Immature natural killer cell (primary cell): ENCODE data around the gene MRPL10. TPM values are rescaled to one million over a fixed set of nuclear protein-coding genes. Genes with fewer than 3 reads are reported as not detected.

Source experiments
- DNase-seq, 3 donors: peaks; one replicate each; pipeline ENCODE4 v3.0.0; 2022; ENCODE audit warnings: mixed read lengths in 1 of 3
- H3K27ac Mint-ChIP-seq, 6 donors: one replicate each; pipeline ENCODE4 v1.8.0; 2020; ENCODE audit warnings: mixed read lengths in 6 of 6, mild to moderate bottlenecking in 5 of 6, inconsistent platforms in 4 of 6, moderate library complexity in 3 of 6
- H3K27me3 Mint-ChIP-seq, 3 donors: one replicate each; pipeline ENCODE4 v1.8.0; 2020 to 2021; ENCODE audit warnings: low read depth in 3 of 3, mild to moderate bottlenecking in 3 of 3, mixed read lengths in 3 of 3, moderate library complexity in 3 of 3, inconsistent platforms in 1 of 3
- H3K36me3 Mint-ChIP-seq, 3 donors: one replicate each; pipeline ENCODE4 v1.8.0; 2020; ENCODE audit warnings: mixed read lengths in 3 of 3, inconsistent platforms in 2 of 3, mild to moderate bottlenecking in 2 of 3
- H3K4me1 Mint-ChIP-seq, 2 donors: one replicate each; pipeline ENCODE4 v1.8.0; 2020; ENCODE audit warnings: inconsistent platforms in 2 of 2, mild to moderate bottlenecking in 2 of 2, mixed read lengths in 2 of 2, moderate library complexity in 1 of 2
- H3K4me3 Mint-ChIP-seq, 5 donors: one replicate each; pipeline ENCODE4 v1.8.0; 2020; ENCODE audit warnings: mild to moderate bottlenecking in 5 of 5, mixed read lengths in 5 of 5, inconsistent platforms in 3 of 5, moderate library complexity in 3 of 5
- H3K9me3 Mint-ChIP-seq, 6 donors: one replicate each; pipeline ENCODE4 v1.8.0; 2020; ENCODE audit warnings: mild to moderate bottlenecking in 6 of 6, mixed read lengths in 6 of 6, inconsistent platforms in 4 of 6, moderate library complexity in 3 of 6
- polyA plus RNA-seq, 3 donors: library from polyadenylated mRNA; unstranded; fragments of 300-500 nt; fragmentation: Illumina TruSeq; gene quantifications; one replicate each; pipeline ENCODE4 v1.2.3, GENCODE V29; 2021

MRPL10 gene
- polyA plus RNA-seq, 3 donors from 2014 or later, result 50.5 to 189 (median 114) TPM

DNA sequence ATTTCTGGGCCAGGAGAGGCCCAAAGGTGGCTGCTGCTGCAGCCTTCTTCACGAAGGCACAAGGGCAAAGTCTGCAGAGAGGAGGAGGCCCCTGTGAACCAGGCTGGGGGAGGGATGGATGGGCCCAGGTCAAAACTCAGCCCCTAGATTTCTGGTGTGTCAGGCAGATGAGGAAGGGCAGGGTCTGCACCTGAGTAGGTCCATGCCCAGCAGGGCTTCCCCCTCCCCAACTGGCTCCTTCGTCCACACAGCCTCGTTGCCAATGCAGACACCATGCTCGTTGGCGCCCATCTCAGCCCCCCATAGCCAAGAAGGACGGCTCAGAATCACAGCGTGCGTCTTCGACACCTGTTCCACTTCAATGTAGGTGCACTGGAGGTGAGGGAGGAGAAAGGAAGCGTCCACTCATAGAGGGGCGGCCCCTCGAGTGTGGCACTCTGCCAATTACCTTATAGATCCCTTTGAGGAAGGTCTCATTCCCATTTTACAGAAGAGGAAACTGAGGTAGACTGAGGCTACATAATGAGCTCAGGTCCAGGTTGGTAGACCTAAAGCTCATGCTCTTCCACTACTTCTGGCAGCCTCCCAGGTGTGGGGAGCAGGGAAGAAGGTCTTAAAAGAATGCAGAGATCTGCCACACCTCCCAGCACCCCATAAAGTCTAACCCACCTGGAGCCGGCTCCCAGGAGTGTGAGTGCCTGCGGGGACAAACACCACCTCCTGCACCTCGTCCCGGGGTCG is 8.8 kb upstream of the MRPL10 start:
- peaks cover 0 to 6% (median 5%) of the 10 kb centered on the region in 3 donors for H3K27me3 Mint-ChIP-seq
- H3K4me3 Mint-ChIP-seq, result peak overlapping the region; percentile 93 to 97 (median 95)
- no peak for DNase-seq
- H3K9me3 Mint-ChIP-seq, result no peaks in the 10 kb centered on the region
- peaks cover 0 to 6% (median 0%) of the 10 kb centered on the region in 3 donors for H3K36me3 Mint-ChIP-seq
- peaks cover 17 to 30% of the 10 kb centered on the region in 2 donors for H3K4me1 Mint-ChIP-seq
- peak overlapping the region in 5 of 6 donors; percentile 16 to 94 (median 83) for H3K27ac Mint-ChIP-seq

DNA sequence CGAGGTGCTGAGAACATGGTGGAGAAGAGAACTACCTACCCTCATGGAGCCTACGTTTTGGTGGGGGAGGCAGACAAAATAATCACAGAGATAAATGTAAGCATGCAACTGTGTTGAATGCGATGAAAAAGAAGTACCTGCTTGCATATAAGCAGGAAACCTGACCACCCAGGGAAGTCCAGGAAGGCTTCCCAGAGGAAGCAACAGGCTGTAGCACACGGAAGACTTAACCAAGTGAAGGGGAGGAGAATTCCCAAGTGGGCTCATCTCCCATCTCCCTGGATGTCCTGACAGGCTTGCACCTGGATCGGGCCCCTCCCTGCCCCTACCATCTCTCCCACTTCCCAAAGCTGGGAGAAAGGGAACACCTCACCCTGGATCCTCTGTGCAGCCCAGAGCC is 7.7 kb upstream of the MRPL10 start:
- Mint-ChIP-seq H3K4me3 (peak overlapping the region in 1 of 5 donors; percentile 29), H3K9me3 (no peaks in the 10 kb centered on the region), H3K27ac (no peak overlapping the region), H3K36me3 (peaks cover 0 to 6% (median 0%) of the 10 kb centered on the region in 3 donors), H3K27me3 (peaks cover 0 to 4% (median 3%) of the 10 kb centered on the region in 3 donors), H3K4me1 (peaks cover 22 to 30% of the 10 kb centered on the region in 2 donors)
- DNase-seq, result no peak

DNA sequence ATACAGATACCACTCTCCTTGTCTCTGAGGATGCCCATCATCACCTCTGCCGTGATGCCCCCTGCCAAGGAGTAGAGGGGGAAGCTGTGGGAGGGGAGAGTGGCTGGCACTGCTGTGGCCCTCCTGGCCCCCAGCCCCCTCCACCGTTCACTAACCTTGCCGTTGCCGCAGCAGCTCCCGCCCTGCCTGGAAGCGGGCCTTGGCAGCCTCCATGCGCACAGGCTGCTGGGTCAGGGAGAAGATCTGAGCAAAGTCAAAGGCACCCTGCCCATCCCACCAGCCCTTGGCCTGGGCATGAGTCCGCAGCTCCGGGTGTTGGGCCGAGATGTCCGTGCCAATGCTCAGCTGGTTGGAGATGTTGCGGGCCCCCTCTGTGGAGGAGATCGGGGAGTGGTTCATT is 7.3 kb upstream of the MRPL10 start:
- H3K4me3 Mint-ChIP-seq, result peak overlapping the region in 1 of 5 donors; percentile 29
- peaks cover 0 to 3% (median 3%) of the 10 kb centered on the region in 3 donors for H3K27me3 Mint-ChIP-seq
- peaks cover 26 to 30% of the 10 kb centered on the region in 2 donors for H3K4me1 Mint-ChIP-seq
- DNase-seq, result no peak
- H3K27ac Mint-ChIP-seq, result no peak overlapping the region
- H3K36me3 Mint-ChIP-seq, result peaks cover 0 to 6% (median 0%) of the 10 kb centered on the region in 3 donors
- H3K9me3 Mint-ChIP-seq, result no peaks in the 10 kb centered on the region

DNA sequence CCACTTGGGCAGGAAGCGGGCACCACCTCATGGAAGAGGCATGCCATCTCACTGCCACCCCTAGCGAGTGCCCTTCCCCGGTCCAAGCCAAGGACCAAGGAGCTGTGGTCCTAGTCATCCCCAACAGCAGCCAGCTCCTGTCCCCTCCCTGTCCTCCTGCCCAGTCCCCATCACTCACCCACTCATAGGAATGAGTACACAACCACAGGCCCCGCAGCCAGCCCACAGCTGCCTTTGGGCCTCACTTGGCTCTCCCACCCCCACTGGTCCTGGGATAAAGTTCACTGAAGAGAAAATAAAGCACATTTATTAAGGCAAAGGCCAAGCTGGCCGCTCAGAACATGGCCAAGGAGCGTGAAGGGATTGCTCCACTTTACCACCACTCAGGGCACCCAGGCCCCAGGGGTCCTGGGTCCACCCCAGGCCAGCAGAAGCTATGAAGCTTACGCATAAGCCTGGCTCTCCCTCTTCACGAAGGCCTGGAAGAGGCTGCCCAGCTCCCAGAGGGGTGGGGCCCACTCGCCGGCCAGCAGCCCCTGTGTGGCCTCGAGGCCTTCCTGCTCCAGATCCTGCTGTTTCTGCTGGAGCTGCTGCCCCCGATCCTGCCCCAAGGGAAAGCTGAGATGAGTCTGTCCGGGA is 6.2 kb upstream of the MRPL10 start:
- Mint-ChIP-seq H3K9me3 (no peaks in the 10 kb centered on the region), H3K4me1 (peaks cover 24 to 26% of the 10 kb centered on the region in 2 donors), H3K27me3 (peaks cover 0 to 3% (median 0%) of the 10 kb centered on the region in 3 donors), H3K36me3 (peaks cover 0 to 6% (median 0%) of the 10 kb centered on the region in 3 donors), H3K27ac (peak overlapping the region in 1 of 6 donors; percentile 40), H3K4me3 (no peak overlapping the region)
- DNase-seq, result no peak

DNA sequence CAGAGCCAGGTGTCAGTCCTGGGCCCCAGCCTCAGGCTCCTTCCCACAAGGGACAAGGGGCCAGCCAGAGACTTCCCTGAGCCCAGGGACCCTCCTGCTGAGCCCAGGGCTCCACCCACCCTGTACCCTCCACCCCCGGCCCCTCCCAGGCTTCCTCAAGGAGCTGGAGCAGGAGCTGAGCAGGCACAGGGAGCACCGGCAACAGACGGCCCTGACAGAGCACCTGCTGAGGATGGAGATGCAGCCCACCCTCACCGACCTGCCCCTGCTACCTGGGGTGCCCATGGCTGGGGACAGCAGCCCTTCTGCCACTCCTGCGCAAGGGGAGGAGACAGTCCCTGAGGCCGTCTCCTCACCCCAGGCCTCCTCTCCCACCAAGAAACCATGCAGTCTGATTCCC is 5.3 kb upstream of the MRPL10 start:
- no peak overlapping the region for H3K4me3 Mint-ChIP-seq
- no peak for DNase-seq
- peaks cover 0 to 6% (median 0%) of the 10 kb centered on the region in 3 donors for H3K36me3 Mint-ChIP-seq
- peaks cover 26 to 32% of the 10 kb centered on the region in 2 donors for H3K4me1 Mint-ChIP-seq
- H3K27ac Mint-ChIP-seq, result no peak overlapping the region
- no peaks in the 10 kb centered on the region for H3K9me3 Mint-ChIP-seq
- peaks cover 1 to 8% (median 1%) of the 10 kb centered on the region in 3 donors for H3K27me3 Mint-ChIP-seq

DNA sequence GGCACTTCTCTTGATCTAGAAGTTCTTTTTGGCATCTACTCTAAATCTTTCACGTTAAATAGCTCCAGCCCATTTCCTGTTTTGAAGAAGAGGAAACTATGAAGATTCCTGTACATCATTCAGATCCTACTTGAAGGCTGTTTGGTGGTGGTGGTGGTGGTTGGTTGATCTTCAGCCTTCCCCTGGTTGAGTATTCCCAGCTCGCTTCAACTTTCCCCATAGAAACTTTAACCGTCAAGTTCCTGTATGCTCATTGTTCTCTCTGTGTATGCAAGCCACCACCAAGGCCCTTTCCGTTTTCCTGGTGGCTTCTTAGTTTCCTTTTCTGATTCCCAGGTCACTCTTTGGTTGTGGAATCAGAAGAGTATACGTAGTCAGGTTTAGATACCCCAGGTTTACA is 3.4 kb upstream of the MRPL10 start:
- DNase-seq, result no peak
- Mint-ChIP-seq H3K9me3 (no peaks in the 10 kb centered on the region), H3K4me1 (peaks cover 29 to 35% of the 10 kb centered on the region in 2 donors), H3K27me3 (peaks cover 17 to 26% (median 19%) of the 10 kb centered on the region in 3 donors), H3K36me3 (peaks cover 0 to 6% (median 0%) of the 10 kb centered on the region in 3 donors), H3K27ac (peak overlapping the region in 3 of 6 donors; percentile 46 to 61 (median 53)), H3K4me3 (no peak overlapping the region)

DNA sequence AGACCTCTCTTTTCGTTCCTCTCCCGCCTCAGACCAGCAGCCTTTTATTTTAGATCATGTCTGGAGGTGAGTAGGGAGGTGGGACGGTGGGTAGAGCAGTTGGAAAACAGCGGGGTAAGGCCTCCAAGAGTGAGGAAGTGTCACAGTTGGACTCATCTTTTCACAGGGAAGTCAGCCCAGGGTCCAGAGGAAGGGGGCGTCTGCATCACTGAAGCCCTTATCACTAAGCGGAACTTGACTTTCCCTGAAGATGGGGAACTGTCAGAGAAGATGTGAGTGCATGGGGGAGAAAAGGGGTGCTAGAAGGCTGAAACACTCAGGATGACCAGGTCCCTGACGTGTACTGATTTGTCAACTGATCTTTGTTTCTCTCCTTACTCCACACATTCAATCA is 590 bp upstream of the MRPL10 start:
- Mint-ChIP-seq H3K4me1 (peaks cover 44 to 56% of the 10 kb centered on the region in 2 donors), H3K36me3 (peaks cover under 1 to 9% (median 3%) of the 10 kb centered on the region in 3 donors), H3K27ac (peak overlapping the region; percentile 96 to 100 (median 98)), H3K4me3 (peak overlapping the region; percentile 91 to 98 (median 94)), H3K9me3 (no peaks in the 10 kb centered on the region), H3K27me3 (peaks cover 17 to 36% (median 24%) of the 10 kb centered on the region in 3 donors)
- DNase-seq, result no peak

DNA sequence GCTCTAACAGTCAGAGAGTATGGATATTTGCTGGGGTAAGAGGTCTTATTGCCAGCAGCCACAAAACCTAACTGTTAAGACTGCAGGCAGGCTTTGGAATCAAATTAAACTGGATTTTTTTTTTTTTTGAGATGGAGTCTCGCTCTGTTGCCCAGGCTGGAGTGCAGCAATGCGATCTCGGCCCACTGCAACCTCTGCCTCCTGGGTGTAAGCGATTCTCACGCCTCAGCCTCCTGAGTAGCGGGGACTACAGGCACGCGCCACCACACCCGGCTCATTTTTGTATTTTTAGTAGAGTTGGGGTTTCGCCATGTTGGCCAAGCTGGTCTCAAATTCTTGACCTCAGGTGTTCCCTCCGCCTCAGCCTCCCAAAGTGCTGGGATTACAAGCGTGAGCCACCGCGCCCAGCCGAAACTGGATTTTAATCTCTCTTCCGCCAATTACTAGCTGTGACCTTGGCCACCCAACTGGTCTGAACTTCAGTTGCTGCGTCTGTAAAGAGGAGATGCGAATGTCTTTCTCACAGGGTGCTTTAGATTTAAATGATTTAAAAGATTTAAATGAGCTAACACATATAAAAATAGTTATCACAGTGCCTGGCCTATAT is 842 bp downstream of the MRPL10 start:
- DNase-seq, result no peak
- Mint-ChIP-seq H3K27ac (peak overlapping the region; percentile 96 to 100 (median 98)), H3K4me3 (peak overlapping the region; percentile 91 to 98 (median 94)), H3K36me3 (peaks cover 9 to 22% (median 11%) of the 10 kb centered on the region in 3 donors), H3K4me1 (peaks cover 44 to 61% of the 10 kb centered on the region in 2 donors), H3K27me3 (peaks cover 17 to 35% (median 24%) of the 10 kb centered on the region in 3 donors), H3K9me3 (no peaks in the 10 kb centered on the region)

DNA sequence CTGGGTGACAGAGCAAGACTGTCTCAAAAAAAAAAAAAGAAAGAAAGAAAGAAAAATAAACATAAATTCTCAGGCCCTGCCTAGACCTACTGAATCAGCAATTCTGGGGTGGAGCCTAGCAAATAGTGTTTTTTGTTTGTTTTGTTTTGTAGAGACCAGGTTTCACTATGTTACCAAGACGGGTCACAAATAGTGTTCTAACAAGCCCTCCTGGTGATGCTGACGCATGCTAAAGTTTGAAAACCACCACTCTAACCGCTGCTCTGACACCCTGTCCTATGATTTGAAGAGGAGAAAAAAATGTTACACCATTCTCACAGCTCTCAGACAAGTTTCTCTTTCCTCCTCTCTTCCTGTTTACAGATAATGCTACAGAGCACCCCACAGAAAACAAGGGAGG is 1.5 kb downstream of the MRPL10 start:
- peak; percentile 86 to 95 (median 92) for DNase-seq
- peak overlapping the region; percentile 91 to 98 (median 94) for H3K4me3 Mint-ChIP-seq
- peaks cover 10 to 26% (median 14%) of the 10 kb centered on the region in 3 donors for H3K36me3 Mint-ChIP-seq
- peaks cover 17 to 36% (median 24%) of the 10 kb centered on the region in 3 donors for H3K27me3 Mint-ChIP-seq
- peak overlapping the region; percentile 96 to 100 (median 98) for H3K27ac Mint-ChIP-seq
- H3K4me1 Mint-ChIP-seq, result peaks cover 44 to 61% of the 10 kb centered on the region in 2 donors
- H3K9me3 Mint-ChIP-seq, result no peaks in the 10 kb centered on the region

DNA sequence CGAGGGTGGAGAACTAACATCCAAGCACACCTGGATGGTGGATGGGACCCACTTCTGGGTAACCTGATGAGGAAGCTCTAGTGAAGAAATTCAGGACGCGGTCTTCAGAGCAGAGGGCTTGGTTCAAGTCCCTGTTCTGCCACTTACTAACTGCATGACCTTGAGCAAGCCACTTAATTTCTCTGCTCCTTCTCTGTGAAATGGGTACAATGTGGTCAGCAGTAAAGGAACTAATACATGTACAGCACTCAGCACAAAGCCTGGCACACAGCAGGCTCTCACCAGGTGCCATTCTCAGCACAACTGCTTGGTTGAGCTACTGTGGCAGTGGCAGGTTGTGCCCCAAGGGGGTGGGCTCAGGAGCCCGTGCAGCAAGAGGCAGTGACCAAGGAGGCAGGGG is 7.8 kb downstream of the MRPL10 start:
- no peak for DNase-seq
- Mint-ChIP-seq H3K27me3 (peaks cover 2 to 8% (median 4%) of the 10 kb centered on the region in 3 donors), H3K9me3 (no peaks in the 10 kb centered on the region), H3K4me3 (no peak overlapping the region), H3K27ac (peak overlapping the region in 3 of 6 donors; percentile 43 to 81 (median 43)), H3K36me3 (peaks cover 18 to 43% (median 22%) of the 10 kb centered on the region in 3 donors), H3K4me1 (peaks cover 30 to 48% of the 10 kb centered on the region in 2 donors)

DNA sequence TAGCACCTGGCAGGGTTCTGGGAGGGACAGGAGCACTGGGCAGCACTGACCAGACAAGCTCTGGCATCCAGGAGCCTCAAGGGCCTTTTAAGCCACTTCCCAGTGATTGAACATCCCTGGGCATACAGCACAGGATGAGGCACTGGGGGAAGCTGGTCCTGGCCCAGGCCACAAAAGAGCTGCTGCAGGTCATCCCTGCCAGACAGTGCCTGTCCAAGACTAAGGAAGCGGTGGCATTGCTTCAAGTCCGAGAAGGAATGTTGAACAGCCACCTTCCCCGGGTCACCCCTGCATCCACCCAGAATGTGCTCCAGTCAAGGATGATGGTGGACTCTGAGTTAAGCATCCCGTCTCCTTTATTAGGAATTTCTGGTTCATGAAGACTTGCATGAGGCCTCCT is 8.6 kb downstream of the MRPL10 start:
- Mint-ChIP-seq H3K4me1 (peaks cover 25 to 41% of the 10 kb centered on the region in 2 donors), H3K36me3 (peaks cover 18 to 43% (median 24%) of the 10 kb centered on the region in 3 donors), H3K4me3 (peak overlapping the region in 4 of 5 donors; percentile 44 to 99 (median 96)), H3K9me3 (no peaks in the 10 kb centered on the region), H3K27me3 (peaks cover 2 to 8% (median 4%) of the 10 kb centered on the region in 3 donors), H3K27ac (peak overlapping the region; percentile 94 to 97 (median 96))
- DNase-seq, result no peak

DNA sequence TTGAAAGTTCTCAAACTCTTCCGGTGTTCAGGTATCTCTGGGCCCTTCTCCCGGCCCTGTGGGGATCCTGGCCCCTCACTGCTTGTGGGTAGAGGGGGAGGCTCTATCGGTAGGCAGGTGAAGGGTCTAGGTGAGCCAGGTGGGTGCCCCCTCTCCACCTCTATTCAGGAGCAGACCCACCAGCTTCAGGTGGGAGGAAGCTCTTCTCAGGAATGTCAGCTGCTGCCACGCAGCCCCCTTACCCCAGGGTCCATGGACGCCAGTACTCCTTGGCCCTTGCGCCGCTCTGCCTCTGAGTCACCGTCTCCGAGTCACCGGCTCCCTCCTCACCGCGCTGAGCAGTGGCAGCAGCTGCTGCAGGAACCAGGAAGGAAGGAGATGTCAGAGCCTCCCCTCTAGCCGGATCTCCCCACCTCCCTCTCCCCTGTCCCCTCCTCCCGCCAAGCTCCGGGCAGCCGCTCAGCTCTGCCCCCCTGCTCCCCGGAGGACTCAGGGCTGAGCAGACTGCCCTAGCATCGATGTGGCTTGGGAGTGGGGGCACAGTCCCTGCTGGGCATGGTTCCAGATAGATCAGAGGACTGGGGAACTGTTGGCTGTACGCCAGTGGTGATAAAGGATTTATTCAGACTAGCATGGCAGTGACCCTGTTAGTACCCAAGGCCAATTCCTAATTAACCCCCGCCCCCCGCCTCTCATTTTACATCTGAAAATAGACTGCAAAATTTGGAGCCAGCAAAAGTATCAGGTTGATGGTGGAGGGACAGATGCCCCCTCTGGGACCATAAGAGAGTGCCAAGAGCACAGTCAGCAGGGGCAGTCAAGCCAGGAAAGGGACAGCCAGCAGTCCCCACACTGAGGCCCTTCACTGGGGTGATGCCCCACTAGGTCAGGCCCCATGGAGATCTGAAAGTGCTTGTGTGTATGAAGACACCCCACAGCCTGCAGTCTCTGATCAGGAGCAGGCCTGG is 9.6 kb downstream of the MRPL10 start, which contains the start of gene OSBPL7:
TSS of gene OSBPL7 (minus strand) at position 371 of the 968 bp plus-strand sequence. CDS start 1,516 bp downstream, outside the sequence.
- Mint-ChIP-seq H3K27me3 (peaks cover 2 to 8% (median 4%) of the 10 kb centered on the region in 3 donors), H3K36me3 (peaks cover 18 to 44% (median 24%) of the 10 kb centered on the region in 3 donors), H3K4me1 (peaks cover 25 to 41% of the 10 kb centered on the region in 2 donors), H3K4me3 (peak within 1 kb of the TSS; percentile 95 to 99 (median 97)), H3K27ac (peak within 1 kb of the TSS; percentile 94 to 97 (median 96)), H3K9me3 (no peaks in the 10 kb centered on the region)
- peak; percentile 81 to 86 (median 82) for DNase-seq
